ENCODE measurements around the gene SRF.
A peak's percentile ranks its signal among the peaks of the same experiment; 100 is the strongest.

The SRF gene

GRCh38 chr6:43170931-43171706 is at the start of gene SRF:
Gene SRF (plus strand): TSS chr6:43171269. CDS start chr6:43171657, 388 bp downstream.
- Histone ChIP-seq H3K4me3 (peak within 1 kb of the TSS; percentile 97), H3K27ac (peak within 1 kb of the TSS; percentile 96), H3K9me3 (ENCODE audit: low read depth, low read length) (no peaks in the 10 kb centered on the region), H3K9ac (ENCODE audit: insufficient read length) (peak within 1 kb of the TSS; percentile 97), H3K36me3 (ENCODE audit: insufficient read depth, low read length) (peaks cover 15% of the 10 kb centered on the region)
- DNase-seq (ENCODE audit: low read depth, low spot score), result peak; percentile 97
- TF ChIP-seq POLR2AphosphoS5 (IDR thresholded peaks at IDR 0.05; ENCODE audit: borderline replicate concordance, low read depth, low read length), result peak; percentile 75
- TF ChIP-seq EZH2 (IDR thresholded peaks at IDR 0.05), result no peak

- Histone ChIP-seq H3K9me3 (ENCODE audit: low read depth, low read length) (no peaks in the 10 kb centered on the region), H3K4me3 (no peak overlapping the region), H3K27ac (no peak overlapping the region), H3K36me3 (ENCODE audit: insufficient read depth, low read length) (no peaks in the 10 kb centered on the region), H3K9ac (ENCODE audit: insufficient read length) (no peak overlapping the region)
- DNase-seq (ENCODE audit: low read depth, low spot score), result no peak
- TF ChIP-seq POLR2AphosphoS5 (IDR thresholded peaks at IDR 0.05; ENCODE audit: borderline replicate concordance, low read depth, low read length), result no peak
- no peak for TF ChIP-seq FOXP2 (optimal IDR thresholded peaks at IDR 0.05; ENCODE audit: control extremely low read depth, extremely low read length, insufficient read depth)
- no peak for TF ChIP-seq EZH2 (IDR thresholded peaks at IDR 0.05)
These were observed 48.9 kb upstream of the SRF start for GRCh38 chr6:43122146-43122545.

- TF ChIP-seq POLR2AphosphoS5 (IDR thresholded peaks at IDR 0.05; ENCODE audit: borderline replicate concordance, low read depth, low read length) (no peak), FOXP2 (optimal IDR thresholded peaks at IDR 0.05; ENCODE audit: control extremely low read depth, extremely low read length, insufficient read depth) (no peak), EZH2 (IDR thresholded peaks at IDR 0.05) (no peak)
- no peak overlapping the region for H3K27ac ChIP-seq
- H3K4me3 ChIP-seq, result no peak overlapping the region
- H3K9me3 ChIP-seq (ENCODE audit: low read depth, low read length), result no peaks in the 10 kb centered on the region
- H3K36me3 ChIP-seq (ENCODE audit: insufficient read depth, low read length), result no peaks in the 10 kb centered on the region
- DNase-seq (ENCODE audit: low read depth, low spot score), result no peak
- H3K9ac ChIP-seq (ENCODE audit: insufficient read length), result no peak overlapping the region
These were observed 47.4 kb upstream of the SRF start for GRCh38 chr6:43123461-43124314.

- Histone ChIP-seq H3K4me3 (no peak overlapping the region), H3K9ac (ENCODE audit: insufficient read length) (no peak overlapping the region), H3K27ac (no peak overlapping the region), H3K36me3 (ENCODE audit: insufficient read depth, low read length) (no peaks in the 10 kb centered on the region), H3K9me3 (ENCODE audit: low read depth, low read length) (no peaks in the 10 kb centered on the region)
- TF ChIP-seq FOXP2 (optimal IDR thresholded peaks at IDR 0.05; ENCODE audit: control extremely low read depth, extremely low read length, insufficient read depth), result no peak
- no peak for TF ChIP-seq EZH2 (IDR thresholded peaks at IDR 0.05)
- no peak for TF ChIP-seq POLR2AphosphoS5 (IDR thresholded peaks at IDR 0.05; ENCODE audit: borderline replicate concordance, low read depth, low read length)
- no peak for DNase-seq (ENCODE audit: low read depth, low spot score)
These were observed 46.6 kb upstream of the SRF start for GRCh38 chr6:43124481-43124880.

- Histone ChIP-seq H3K9ac (ENCODE audit: insufficient read length) (no peak overlapping the region), H3K9me3 (ENCODE audit: low read depth, low read length) (no peaks in the 10 kb centered on the region), H3K4me3 (no peak overlapping the region), H3K27ac (no peak overlapping the region), H3K36me3 (ENCODE audit: insufficient read depth, low read length) (no peaks in the 10 kb centered on the region)
- TF ChIP-seq POLR2AphosphoS5 (IDR thresholded peaks at IDR 0.05; ENCODE audit: borderline replicate concordance, low read depth, low read length) (no peak), EZH2 (IDR thresholded peaks at IDR 0.05) (no peak), FOXP2 (optimal IDR thresholded peaks at IDR 0.05; ENCODE audit: control extremely low read depth, extremely low read length, insufficient read depth) (no peak)
- no peak for DNase-seq (ENCODE audit: low read depth, low spot score)
These were observed 46.0 kb upstream of the SRF start for GRCh38 chr6:43125119-43125518.

GRCh38 chr6:43125555-43125954 is 45.5 kb upstream of the SRF start:
- Histone ChIP-seq H3K9me3 (ENCODE audit: low read depth, low read length) (no peaks in the 10 kb centered on the region), H3K27ac (no peak overlapping the region), H3K4me3 (no peak overlapping the region), H3K36me3 (ENCODE audit: insufficient read depth, low read length) (no peaks in the 10 kb centered on the region; the same call in 1 of the 2 replicates), H3K9ac (ENCODE audit: insufficient read length) (no peak overlapping the region)
- TF ChIP-seq EZH2 (IDR thresholded peaks at IDR 0.05) (no peak), FOXP2 (optimal IDR thresholded peaks at IDR 0.05; ENCODE audit: control extremely low read depth, extremely low read length, insufficient read depth) (no peak), POLR2AphosphoS5 (IDR thresholded peaks at IDR 0.05; ENCODE audit: borderline replicate concordance, low read depth, low read length) (no peak)
- DNase-seq (ENCODE audit: low read depth, low spot score), result no peak

- Histone ChIP-seq H3K4me3 (no peak overlapping the region), H3K9ac (ENCODE audit: insufficient read length) (no peak overlapping the region), H3K27ac (no peak overlapping the region), H3K36me3 (ENCODE audit: insufficient read depth, low read length) (no peaks in the 10 kb centered on the region; the same call in 1 of the 2 replicates), H3K9me3 (ENCODE audit: low read depth, low read length) (no peaks in the 10 kb centered on the region)
- no peak for DNase-seq (ENCODE audit: low read depth, low spot score)
- TF ChIP-seq EZH2 (IDR thresholded peaks at IDR 0.05), result no peak
- TF ChIP-seq POLR2AphosphoS5 (IDR thresholded peaks at IDR 0.05; ENCODE audit: borderline replicate concordance, low read depth, low read length), result no peak
- no peak for TF ChIP-seq FOXP2 (optimal IDR thresholded peaks at IDR 0.05; ENCODE audit: control extremely low read depth, extremely low read length, insufficient read depth)
These were observed 43.9 kb upstream of the SRF start for GRCh38 chr6:43127180-43127579.

GRCh38 chr6:43127877-43128276 is 43.2 kb upstream of the SRF start:
- Histone ChIP-seq H3K27ac (no peak overlapping the region), H3K4me3 (no peak overlapping the region), H3K36me3 (ENCODE audit: insufficient read depth, low read length) (peaks cover 5% of the 10 kb centered on the region; the same call in 1 of the 2 replicates), H3K9me3 (ENCODE audit: low read depth, low read length) (no peaks in the 10 kb centered on the region), H3K9ac (ENCODE audit: insufficient read length) (no peak overlapping the region)
- DNase-seq (ENCODE audit: low read depth, low spot score), result no peak
- TF ChIP-seq EZH2 (IDR thresholded peaks at IDR 0.05), result no peak
- TF ChIP-seq FOXP2 (optimal IDR thresholded peaks at IDR 0.05; ENCODE audit: control extremely low read depth, extremely low read length, insufficient read depth), result no peak
- no peak for TF ChIP-seq POLR2AphosphoS5 (IDR thresholded peaks at IDR 0.05; ENCODE audit: borderline replicate concordance, low read depth, low read length)
